Fibroblast of lung (primary cell): Measurements from ENCODE around the gene SLC7A6.

Experiments used
- EZH2 ChIP-seq: IDR thresholded peaks from 2 replicates; pipeline ENCODE4 v1.5.1; 2012; ENCODE audit warnings: low read length, control low read depth, mild to moderate bottlenecking; ENCODE audit errors: missing control alignments
- TF ChIP-seq, protein P1 (sequence below), 2 donors: IDR thresholded peaks in 1 of 2; conservative IDR thresholded peaks in 1 of 2; 1 replicate in 1 of 2; 2 replicates in 1 of 2; pipeline ENCODE4 v1.5.1; 2011 to 2012; ENCODE audit warnings: low read length in 2 of 2, control low read depth in 1 of 2, inconsistent platforms in 1 of 2, low read depth in 1 of 2, mild to moderate bottlenecking in 1 of 2

DNA sequence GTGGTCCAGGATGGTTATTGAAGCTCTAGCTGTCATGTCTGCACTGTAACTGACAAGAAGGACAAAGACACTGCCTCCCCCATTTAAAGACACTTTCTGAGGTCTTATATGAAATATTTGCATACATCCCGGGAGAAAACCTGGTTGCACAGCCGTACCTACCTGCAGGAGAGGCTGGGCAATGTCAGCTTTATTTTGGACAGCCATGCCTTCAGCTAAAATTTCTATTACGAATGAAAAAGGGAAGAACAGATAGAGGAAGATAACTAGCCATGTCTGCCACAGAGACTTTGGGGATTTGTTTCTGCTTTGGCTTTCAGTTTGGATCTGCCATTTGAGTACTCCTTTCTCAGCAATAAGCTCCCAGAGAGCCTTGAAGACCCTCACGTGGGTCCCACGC lies 19.0 kb downstream of the SLC7A6 start:
- TF ChIP-seq, protein P1, sequence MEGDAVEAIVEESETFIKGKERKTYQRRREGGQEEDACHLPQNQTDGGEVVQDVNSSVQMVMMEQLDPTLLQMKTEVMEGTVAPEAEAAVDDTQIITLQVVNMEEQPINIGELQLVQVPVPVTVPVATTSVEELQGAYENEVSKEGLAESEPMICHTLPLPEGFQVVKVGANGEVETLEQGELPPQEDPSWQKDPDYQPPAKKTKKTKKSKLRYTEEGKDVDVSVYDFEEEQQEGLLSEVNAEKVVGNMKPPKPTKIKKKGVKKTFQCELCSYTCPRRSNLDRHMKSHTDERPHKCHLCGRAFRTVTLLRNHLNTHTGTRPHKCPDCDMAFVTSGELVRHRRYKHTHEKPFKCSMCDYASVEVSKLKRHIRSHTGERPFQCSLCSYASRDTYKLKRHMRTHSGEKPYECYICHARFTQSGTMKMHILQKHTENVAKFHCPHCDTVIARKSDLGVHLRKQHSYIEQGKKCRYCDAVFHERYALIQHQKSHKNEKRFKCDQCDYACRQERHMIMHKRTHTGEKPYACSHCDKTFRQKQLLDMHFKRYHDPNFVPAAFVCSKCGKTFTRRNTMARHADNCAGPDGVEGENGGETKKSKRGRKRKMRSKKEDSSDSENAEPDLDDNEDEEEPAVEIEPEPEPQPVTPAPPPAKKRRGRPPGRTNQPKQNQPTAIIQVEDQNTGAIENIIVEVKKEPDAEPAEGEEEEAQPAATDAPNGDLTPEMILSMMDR (conservative IDR thresholded peaks at IDR 0.05 in 1 of 2, IDR thresholded peaks at IDR 0.05 in 1 of 2; ENCODE audit: low read depth in 1 of 2, low read length in 2 of 2): no peak
- no peak for TF ChIP-seq EZH2
